Ovary (tissue), 1 donor: ENCODE data around the gene APOL6.

Source experiments
- EP300 ChIP-seq: sonication (generic); formaldehyde crosslinking; IDR thresholded peaks from one replicate; pipeline ENCODE4 v1.6.1; 2017; ENCODE audit warnings: antibody characterized with exemption
- POLR2A ChIP-seq: fragments of 450-650 bp; IDR thresholded peaks from one replicate; pipeline ENCODE4 v1.6.1; 2017; ENCODE audit warnings: antibody characterized with exemption, mild to moderate bottlenecking, moderate library complexity

- TF ChIP-seq POLR2A (no peak), EP300 (no peak)
Observed at GRCh38 chr22:35653824-35654223, 5.6 kb downstream of the APOL6 start.
